Measurements from ENCODE around the gene HOXC5. TPM values are rescaled to one million over a fixed set of nuclear protein-coding genes. Genes with fewer than 3 reads are reported as not detected.

Gene HOXC5
- total RNA-seq, 1 experiment from 2014 or later, result not detected

- peaks cover 100% of the 10 kb centered on the region for H3K27me3 Mint-ChIP-seq (ENCODE audit: low read depth)
- H3K4me3 Mint-ChIP-seq, result 0 out of 5 replicates have a peak overlapping the region, but pooled peaks of 1 of the 2 experiments have one; percentile 9
Observed at GRCh38 chr12:53998900-53999236, 34.0 kb upstream of the HOXC5 start.

More at GRCh38 chr12:53998900-53999236, 34.0 kb upstream of the HOXC5 start:
- no peak overlapping the region for H2AFZ ChIP-seq (ENCODE audit: low read length)
- no peak overlapping the region for H4K91ac ChIP-seq (ENCODE audit: insufficient read length, low read depth, low read length)
- Mint-ChIP-seq H3K9me3 (peaks cover 4 to 7% of the 10 kb centered on the region in 2 experiments; a peak in 3 of 5 replicates), H3K4me1 (peaks cover 7 to 30% of the 10 kb centered on the region in 2 experiments), H3K36me3 (ENCODE audit: insufficient read depth in 1 of 3, low read depth in 3 of 3) (no peaks in the 10 kb centered on the region), H3K27ac (no peak overlapping the region)
- H3K4ac ChIP-seq (ENCODE audit: low read depth, low read length), result no peak overlapping the region
- no peaks in the 10 kb centered on the region for H3K23me2 ChIP-seq (ENCODE audit: insufficient read length, low read depth, low read length, poor library complexity, severe bottlenecking)
- H3T11ph ChIP-seq (ENCODE audit: low read length), result no peak overlapping the region
- H2BK120ac ChIP-seq (ENCODE audit: low read depth, low read length, poor library complexity, severe bottlenecking), result no peak overlapping the region
- no peak overlapping the region for H2BK20ac ChIP-seq (ENCODE audit: low read depth, low read length, poor library complexity, severe bottlenecking)
- H2BK15ac ChIP-seq (ENCODE audit: low read depth, low read length), result no peak overlapping the region
- no peak overlapping the region for H3K14ac ChIP-seq (ENCODE audit: insufficient read depth, low read length)
- H3K79me1 ChIP-seq (ENCODE audit: insufficient read depth, low read depth, low read length, poor library complexity, severe bottlenecking), result no peaks in the 10 kb centered on the region
- H2AK5ac ChIP-seq (ENCODE audit: insufficient read length, low read length), result no peak overlapping the region
- no peak overlapping the region for H3K9ac ChIP-seq (ENCODE audit: extremely low read depth, insufficient read length, low read length)
- no peak overlapping the region for H3K56ac ChIP-seq (ENCODE audit: insufficient read length, low read depth, low read length)
- no peaks in the 10 kb centered on the region for H3K79me2 ChIP-seq (ENCODE audit: insufficient read depth, low read length)
- no peak overlapping the region for H4K5ac ChIP-seq (ENCODE audit: insufficient read length, low read depth, low read length)
- no peak for DNase-seq
- no peak overlapping the region for H2BK5ac ChIP-seq (ENCODE audit: insufficient read length, low read length)
- H3K18ac ChIP-seq (ENCODE audit: insufficient read length, low read depth, low read length), result no peak overlapping the region
- H3K27ac ChIP-seq (ENCODE audit: insufficient read length, low read depth, low read length), result no peak overlapping the region
- H3K27me3 ChIP-seq (ENCODE audit: insufficient read depth, low read length), result peaks cover 99% of the 10 kb centered on the region
- no peak overlapping the region for H4K8ac ChIP-seq (replicated peaks; ENCODE audit: insufficient read length, low read depth, low read length)
- no peaks in the 10 kb centered on the region for H3K4me1 ChIP-seq (ENCODE audit: insufficient read depth, low read length)
- H3K9me3 ChIP-seq (ENCODE audit: control insufficient read depth, low read depth, low read length), result no peaks in the 10 kb centered on the region
- no peak overlapping the region for H3K23ac ChIP-seq (ENCODE audit: insufficient read length, low read depth, low read length)
- no peak overlapping the region for H3K4me2 ChIP-seq (ENCODE audit: insufficient read depth, insufficient read length, low read length)
- H4K20me1 ChIP-seq (ENCODE audit: control insufficient read depth, insufficient read depth, insufficient read length), result no peaks in the 10 kb centered on the region
- H2BK12ac ChIP-seq (ENCODE audit: insufficient read length, low read depth, low read length), result no peak overlapping the region
- no CpG with 5 or more reads among the region's 13 CpGs for WGBS (ENCODE audit: extremely low coverage, insufficient read length, low lambda C conversion rate)
- TF ChIP-seq CTCF (conservative IDR thresholded peaks at IDR 0.05), result no peak
